GM18951 (cell line): ENCODE measurements around the gene OR13C5.
"Not testable (repeated sequence)": the region's sequence is repeated elsewhere in the genome, so short reads cannot be mapped to it uniquely, and the experiment has no call there.

ENCODE experiments used
- POLR2A ChIP-seq: IDR thresholded peaks from 4 replicates; pipeline ENCODE4 v1.6.1; 2011; ENCODE audit warnings: mild to moderate bottlenecking; ENCODE audit not compliant: insufficient read length, insufficient read depth; ENCODE audit errors: extremely low read depth
- in situ Hi-C: fragments of 300-500 bp; cut with MboI; formaldehyde crosslinking; loops from one replicate; pipeline ENCODE4 v1.12.0; 2022; ENCODE audit warnings: low sequenced_read_pairs, mixed read lengths, inconsistent platforms; ENCODE audit not compliant: unreplicated experiment

OR13C5 gene, protein sequence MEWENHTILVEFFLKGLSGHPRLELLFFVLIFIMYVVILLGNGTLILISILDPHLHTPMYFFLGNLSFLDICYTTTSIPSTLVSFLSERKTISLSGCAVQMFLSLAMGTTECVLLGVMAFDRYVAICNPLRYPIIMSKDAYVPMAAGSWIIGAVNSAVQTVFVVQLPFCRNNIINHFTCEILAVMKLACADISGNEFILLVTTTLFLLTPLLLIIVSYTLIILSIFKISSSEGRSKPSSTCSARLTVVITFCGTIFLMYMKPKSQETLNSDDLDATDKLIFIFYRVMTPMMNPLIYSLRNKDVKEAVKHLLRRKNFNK

DNA sequence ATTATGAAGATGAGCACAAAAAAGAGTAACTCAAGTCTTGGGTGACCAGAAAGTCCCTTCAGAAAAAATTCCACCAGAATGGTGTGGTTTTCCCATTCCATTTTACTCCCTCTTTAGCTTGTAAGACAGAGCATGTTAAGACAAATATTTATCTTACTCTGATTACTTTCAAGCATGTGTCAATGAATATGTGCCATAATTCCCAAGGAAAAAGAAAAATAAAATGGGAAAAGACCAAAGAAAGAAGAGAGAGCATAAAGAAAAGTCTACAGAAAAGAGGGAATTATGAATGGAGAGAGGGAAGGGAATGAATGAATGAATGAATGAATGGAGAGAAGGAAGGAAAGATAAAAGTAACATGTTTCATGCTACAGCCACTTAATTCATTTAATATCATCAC is at the start of gene OR13C5:
Gene OR13C5, minus strand, starts transcription at position 101 of the 400 bp plus-strand sequence. Its CDS starts 0 bp downstream, at position 101.
- in situ Hi-C loops, result not testable (repeated sequence)

DNA sequence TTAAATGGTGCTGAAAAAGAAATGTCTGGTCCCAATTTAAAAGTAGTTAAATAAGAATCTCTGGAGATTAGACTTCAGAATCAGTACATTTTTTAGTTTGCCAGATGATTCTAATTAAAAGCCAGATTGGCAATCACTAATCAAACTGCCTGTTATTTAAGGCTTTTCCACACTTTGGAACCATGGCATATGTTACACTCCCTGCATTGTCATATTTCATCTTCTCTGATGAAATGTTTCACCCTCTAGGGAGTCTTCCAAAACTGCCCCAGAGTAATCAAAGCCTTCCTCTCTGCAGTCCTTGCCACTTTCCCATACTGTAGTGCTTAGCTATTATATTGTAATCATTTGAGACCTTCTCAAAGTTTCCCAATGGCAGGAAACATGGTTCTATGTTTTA is 36.2 kb upstream of the OR13C5 start:
- TF ChIP-seq POLR2A, result no peak
- in situ Hi-C loops, result no loop called here

DNA sequence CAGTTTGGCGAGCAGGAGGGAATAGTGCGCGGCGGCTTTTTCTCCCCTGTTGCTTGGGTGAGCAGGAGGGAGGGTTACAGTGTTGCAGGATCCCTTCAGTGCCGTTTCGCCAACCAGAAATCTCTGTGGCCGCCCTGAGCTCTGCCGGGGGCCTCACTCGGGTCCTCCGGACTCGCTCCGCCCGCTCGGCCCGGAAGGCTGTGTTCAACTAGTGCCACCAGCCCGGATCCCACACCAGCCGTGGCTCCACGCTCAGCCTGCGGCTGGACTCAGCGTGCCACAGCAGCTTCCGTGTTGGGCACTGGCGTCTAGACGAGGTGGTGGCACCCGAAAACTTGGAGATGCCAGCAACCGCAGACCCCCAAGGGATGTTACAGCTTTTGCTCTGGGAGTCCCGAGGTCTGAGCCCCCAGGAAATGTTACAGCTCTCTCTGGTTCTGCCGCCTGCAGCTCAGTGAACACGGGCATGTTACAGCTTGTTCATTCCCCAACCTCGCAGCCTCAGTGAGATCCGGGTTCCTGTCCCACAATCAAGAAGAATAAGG is 34.8 kb upstream of the OR13C5 start:
- in situ Hi-C loops, result no loop called here
- TF ChIP-seq POLR2A, result no peak

DNA sequence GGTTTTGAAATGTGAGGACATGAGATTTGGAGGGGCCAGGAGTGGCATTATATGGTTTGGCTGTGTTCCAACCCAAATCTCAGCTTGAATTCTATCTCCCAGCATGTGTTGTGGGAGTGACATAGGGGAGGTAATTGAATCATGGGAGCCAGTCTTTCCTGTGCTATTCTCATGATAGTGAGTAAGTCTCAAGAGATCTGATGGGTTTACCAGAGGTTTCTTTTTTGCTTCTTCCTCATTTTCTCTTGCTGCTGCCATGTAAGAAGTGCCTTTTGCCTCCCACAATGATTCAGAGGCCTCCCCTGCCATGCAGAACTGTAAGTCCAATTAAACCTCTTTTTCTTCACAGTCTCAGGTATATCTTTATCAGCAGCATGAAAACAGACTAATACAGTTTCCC is 26.8 kb upstream of the OR13C5 start:
- in situ Hi-C loops, result not testable (repeated sequence)

DNA sequence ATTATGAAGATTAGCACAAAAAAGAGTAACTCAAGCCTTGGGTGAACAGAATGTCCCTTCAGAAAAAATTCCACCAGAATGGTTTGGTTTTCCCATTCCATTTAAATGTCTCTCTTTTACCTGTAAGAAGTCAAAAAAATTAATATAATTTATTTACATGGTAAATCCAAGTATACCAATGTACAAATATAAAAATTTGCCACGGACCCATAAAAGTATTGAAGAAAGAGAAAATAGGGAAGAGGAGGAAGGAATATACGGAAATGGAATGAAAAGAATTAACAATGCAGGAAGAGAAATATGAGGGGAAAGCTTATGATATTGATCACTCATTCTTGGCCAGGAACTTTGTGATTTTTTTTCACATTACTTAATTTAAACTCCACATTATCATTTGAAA is 18.9 kb upstream of the OR13C5 start, which contains the start of gene OR13C9:
Gene OR13C9, minus strand, starts transcription at position 101 of the 400 bp plus-strand sequence. Its CDS starts 0 bp downstream, at position 101.
- in situ Hi-C loops, result no loop called here
- no peak for TF ChIP-seq POLR2A

DNA sequence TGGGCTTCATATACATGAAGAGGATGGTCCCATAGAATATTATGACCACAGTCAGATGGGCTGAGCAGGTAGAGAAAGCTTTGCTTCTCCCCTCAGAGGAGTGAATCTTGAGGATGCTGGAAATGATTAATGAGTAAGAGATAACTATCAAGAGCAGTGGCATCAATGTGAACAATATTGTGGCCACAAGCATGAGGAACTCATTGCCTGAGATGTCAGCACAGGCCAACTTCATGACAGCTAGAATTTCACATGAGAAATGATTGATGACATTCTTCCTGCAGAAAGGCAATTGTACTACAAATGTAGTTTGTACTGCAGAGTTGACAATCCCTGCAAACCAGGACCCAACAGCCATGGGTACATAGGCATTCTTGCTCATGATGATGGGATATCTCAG is 18.2 kb upstream of the OR13C5 start:
- no peak for TF ChIP-seq POLR2A
- in situ Hi-C loops, result no loop called here

DNA sequence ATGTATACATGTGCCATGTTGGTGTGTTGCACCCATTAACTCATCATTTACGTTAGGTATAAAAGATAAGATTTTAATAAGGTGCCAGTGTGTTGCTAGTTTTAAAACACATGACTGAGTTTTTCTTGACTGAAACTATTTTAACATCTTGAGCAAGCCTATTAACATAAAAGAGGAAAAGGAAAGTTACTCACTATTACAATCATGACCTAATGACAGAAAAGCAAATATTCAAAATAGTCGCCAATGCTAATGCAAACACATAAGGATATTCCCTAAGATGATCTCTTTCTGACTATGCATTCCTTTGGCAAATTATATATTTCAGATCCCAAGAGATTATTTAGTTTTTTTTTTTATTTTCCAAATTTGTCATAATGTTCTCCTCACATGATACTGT is 12.0 kb upstream of the OR13C5 start:
- in situ Hi-C loops, result no loop called here
- no peak for TF ChIP-seq POLR2A

DNA sequence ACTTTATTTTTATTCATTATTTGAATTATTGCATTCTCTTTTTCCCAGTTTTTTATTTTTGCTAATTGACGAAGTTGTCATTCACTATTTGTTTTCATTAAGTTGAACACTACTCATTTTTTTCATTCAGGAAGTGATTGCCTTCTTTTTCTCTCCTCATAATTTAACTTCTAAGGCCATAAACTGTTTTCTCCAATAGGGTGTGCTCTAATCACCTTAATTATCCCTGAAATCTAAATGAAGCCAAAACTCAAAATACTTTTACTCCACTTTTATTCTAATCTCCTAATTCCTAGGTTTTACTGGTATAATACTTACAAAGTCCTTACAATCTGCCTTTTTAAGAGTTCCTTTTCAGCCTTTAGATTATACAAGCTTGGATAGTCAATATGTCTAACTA is 9.1 kb upstream of the OR13C5 start:
- TF ChIP-seq POLR2A, result no peak
- in situ Hi-C loops, result no loop called here

DNA sequence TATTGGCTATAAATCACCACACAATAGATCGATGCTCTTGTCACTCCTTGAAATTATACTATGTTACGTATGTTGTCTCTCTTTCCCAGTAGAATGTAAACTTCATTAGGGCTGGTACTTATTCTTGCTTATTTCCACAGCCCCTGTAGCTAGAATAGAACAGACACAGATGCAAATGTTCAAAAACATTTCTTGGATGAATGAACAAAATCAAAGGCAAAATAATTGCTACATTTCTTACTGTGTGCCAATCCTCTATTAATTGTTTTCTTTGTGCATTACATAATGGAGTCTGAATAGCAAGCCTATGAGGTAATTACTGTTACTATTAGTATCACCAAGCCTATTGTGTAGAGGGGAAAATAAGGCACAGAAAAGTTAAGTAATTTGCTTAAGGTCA is 6.9 kb upstream of the OR13C5 start:
- in situ Hi-C loops, result no loop called here
- TF ChIP-seq POLR2A, result no peak

DNA sequence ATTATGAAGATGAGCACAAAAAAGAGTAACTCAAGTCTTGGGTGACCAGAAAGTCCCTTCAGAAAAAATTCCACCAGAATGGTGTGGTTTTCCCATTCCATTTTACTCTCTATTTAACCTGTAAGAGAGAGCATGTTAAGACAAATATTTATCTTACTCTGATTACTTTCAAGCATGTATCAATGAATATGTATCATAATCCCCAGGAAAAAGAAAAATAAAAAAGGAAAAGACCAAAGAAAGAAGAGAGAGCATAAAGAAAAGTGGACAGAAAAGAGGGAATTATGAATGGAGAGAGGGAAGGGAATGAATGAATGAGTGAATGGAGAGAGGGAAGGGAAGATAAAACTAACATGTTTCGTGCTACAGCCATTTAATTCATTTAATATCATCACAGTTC is 6.3 kb upstream of the OR13C5 start, which contains the start of gene OR13C2:
Gene OR13C2, minus strand, starts transcription at position 101 of the 400 bp plus-strand sequence. Its CDS starts 0 bp downstream, at position 101.
- in situ Hi-C loops, result not testable (repeated sequence)

DNA sequence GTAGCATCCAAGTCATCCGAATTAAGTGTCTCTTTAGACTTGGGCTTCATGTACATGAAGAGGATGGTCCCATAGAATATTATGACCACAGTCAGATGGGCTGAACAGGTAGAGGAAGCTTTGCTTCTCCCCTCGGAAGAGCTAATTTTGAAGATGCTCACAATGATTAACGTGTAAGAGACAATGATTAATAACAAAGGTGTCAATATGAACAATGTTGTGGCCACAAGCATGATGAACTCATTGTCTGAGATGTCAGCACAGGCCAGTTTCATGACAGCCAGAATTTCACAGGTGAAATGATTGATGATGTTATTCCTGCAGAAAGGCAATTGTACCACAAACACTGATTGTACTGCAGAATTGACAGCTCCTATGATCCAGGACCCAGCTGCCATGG is 5.6 kb upstream of the OR13C5 start:
- no peak for TF ChIP-seq POLR2A
- in situ Hi-C loops, result no loop called here

DNA sequence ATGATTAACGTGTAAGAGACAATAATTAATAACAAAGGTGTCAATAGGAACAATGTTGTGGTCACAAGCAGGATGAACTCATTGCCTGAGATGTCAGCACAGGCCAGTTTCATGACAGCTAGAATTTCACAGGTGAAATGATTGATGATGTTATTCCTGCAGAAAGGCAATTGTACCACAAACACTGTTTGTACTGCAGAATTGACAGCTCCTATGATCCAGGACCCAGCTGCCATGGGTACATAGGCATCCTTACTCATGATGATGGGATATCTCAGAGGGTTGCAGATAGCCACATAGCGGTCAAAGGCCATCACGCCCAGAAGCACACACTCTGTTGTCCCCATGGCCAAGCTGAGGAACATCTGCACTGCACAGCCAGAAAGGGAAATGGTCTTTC is 464 bp downstream of the OR13C5 start:
- in situ Hi-C loops, result not testable (repeated sequence)

DNA sequence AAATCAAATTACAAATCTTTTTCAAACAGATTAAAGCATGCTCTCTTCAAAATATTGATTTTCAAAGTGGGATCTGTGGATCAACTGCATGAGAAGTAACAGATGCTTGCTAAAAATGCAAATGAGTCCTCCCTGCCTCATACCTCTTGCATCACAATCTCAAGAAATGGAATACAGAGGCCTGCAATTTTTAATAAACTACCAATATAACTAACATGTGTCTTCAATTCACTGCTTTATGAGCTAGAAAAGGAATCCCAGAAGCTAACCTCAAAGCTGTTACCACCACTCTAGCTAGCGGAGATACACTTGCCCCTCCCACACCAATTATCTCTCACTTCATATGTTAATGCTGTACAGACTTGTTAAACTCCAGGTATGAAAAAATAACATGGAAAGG is 9.6 kb downstream of the OR13C5 start:
- in situ Hi-C loops, result no loop called here
- no peak for TF ChIP-seq POLR2A

DNA sequence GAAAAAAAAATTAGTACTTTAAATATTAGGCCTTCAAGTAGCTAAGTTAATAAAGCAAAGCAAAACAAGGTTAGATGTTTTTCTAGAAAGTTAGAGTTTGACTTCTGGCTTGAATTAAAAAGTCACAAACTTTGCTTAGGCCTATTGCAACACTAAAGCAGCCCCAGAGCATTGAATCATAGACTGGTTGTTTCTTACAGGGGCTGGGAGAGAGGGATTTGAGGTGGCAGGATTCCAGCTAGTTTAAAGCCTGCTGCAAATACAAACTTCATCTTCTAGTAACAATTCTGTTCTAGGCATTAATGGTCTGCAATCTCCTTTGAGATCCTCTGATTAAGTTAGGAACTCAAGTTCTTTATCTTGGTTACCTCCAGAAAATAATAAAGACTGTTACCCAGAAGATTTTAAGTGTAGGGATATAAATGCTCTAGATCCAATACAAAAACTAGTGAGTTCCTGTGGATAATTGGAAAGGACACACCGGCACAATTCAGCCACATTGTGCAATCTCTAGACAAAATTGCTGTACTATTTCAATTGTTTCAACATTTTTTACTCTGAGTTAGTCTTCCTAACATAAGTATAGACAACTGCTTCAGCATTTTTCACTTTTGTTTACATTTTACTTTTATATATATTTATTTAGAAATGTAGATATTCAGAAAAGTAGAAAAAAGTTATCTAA is 12.6 kb downstream of the OR13C5 start:
- no peak for TF ChIP-seq POLR2A

More for the DNA sequence above, 12.6 kb downstream of the OR13C5 start:
- in situ Hi-C loops, result no loop called here
